NCI-H128 (cell line): ENCODE data around the gene C2orf80.
"Not testable (repeated sequence)": the region's sequence is repeated elsewhere in the genome, so short reads cannot be mapped to it uniquely, and the experiment has no call there.

Experiments
- DNase-seq: peaks from one replicate; lab custom pipeline; 2025; ENCODE audit not compliant: unreplicated experiment; lab: John Stamatoyannopoulos, UW

C2orf80 gene

DNA sequence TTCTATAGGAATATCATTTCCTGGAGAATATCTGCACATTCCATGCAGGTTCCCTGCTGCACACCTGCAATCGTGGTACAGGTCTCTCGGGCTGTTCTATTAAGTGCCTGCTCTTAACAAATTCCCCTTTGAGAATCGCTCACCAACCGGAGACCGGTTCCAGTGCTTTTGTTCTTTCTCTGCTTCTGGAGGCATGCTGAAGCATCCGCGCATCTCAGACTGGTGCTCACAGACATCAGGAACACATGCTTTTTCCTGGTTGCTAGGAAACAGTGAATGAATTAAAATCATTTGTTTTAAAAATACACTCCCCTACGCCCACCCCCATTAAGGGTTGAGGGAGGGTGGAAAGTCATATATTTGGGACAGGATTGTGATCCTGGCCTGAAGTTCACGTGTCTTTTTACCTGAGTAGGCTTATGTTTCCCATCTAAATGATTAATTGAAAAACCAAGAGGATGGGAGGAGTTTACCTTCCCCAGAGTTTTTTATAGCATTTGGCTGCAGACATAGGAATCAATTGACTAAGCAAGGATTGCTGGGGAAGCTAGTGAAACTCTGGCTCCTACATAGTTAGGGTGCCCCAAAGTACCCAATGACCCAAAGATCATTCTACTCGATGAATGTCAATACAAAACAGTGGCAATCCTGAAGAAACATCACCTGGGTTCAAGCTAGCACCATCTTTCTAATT is at the start of gene C2orf80:
Gene C2orf80 (minus strand): TSS at position 221 of the 694 bp plus-strand sequence. CDS start 3,044 bp downstream, outside the sequence.
- DNase-seq, result no peak

DNA sequence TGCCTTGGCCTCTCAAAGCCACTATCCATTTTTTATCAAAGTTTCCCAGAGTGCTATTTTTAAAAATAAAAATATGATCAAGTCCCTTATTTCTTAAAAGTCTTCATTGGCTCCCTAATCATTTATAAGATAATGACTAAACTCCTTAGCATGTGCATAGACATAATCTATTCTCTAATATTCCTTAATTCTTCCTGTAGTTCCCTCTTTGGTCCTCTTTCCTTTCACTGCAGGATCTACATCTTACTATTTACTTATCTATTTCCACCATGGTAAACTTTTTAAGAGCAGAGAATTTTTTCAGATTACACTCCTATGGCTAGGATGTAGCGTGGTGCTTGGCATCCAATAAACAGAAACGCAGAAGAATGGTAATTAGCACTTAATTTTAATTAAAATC is 46.0 kb upstream of the C2orf80 start:
- DNase-seq, result no peak

DNA sequence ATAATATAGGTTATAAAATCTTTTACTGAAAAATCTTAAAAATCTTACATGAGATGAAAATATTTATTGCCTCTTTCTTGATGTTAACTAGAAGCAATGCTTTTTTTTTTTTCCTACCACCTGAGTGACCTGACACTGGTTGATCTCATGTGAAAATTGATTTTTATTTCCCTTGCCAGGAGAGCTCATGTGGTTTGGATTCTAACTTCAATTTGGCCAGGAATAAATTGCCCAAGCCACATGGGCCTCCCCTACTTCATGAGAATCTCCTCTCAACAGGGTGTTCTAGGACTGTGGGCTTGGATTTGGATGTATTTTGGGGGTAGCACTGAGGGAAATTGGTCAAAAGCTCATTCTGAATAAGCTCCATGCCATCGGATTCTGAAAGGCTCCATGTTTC is 45.0 kb upstream of the C2orf80 start:
- no peak for DNase-seq

DNA sequence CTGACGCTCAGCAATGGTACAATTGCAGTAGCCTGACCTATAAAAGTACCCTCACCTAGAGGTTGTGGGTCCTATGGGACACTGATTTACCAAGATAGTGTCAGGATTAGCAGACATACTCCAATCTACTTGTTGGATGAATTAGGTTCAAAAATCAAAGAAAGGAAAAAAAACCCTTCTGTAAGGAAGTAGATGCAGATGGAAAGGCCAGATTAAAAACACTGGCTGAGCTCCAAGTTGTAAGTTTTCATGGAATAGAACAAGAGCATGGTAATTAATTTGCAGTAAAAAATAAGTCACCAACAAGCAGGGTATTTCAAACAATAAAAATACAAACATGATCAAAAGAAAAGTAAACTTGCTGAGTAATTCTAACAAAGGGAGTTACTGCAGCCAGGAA is 38.6 kb upstream of the C2orf80 start:
- DNase-seq, result no peak

DNA sequence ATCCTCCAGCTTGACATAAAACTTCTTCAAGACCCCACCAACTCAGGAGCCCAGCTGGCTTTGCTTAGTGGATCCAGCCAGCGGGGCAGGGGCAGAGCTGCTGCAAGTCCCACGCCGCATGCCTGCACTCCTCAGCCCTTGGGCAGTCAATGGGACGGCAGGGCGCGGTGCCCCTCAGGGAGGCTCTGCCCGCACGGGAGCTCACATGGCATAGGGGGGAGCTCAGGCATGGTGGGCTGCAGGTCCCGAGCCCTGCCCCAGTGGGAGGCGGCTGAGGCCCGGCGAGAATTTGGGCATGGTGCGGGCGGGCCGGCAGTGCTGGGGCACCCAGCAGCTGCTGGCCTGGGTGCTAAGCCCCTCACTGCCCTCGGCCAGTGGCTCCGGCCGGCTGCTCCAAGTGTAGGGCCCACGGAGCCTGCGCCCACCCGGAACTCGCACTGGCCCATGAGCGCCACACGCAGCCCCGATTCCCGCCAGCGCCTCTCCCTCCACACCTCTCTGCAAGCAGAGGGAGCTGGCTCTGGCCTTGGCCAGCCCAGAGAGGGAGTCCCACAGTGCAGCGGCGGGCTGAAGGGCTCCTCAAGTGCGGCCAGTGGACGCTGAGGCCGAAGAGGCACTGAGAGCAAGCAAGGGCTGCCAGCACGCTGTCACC is 37.9 kb upstream of the C2orf80 start:
- DNase-seq, result no peak

DNA sequence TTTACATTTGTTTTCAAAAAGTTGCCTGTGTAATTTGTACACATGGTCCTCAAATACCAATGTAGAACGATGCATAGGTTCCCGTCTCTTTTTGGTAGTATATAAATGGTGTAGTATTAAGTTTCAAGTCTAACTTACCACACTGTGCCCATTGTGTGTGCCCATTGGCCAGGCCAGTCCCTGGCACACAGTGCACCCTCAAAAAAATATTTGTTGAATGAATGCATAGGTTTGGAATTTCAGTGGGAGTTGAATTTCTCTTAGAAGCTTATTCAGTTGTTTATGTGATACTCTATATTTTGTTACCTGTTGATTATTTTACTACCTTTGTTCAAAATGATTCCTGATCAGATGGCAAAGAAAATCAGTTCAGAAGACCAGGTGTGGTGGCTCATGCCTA is 35.0 kb upstream of the C2orf80 start:
- DNase-seq, result no peak

DNA sequence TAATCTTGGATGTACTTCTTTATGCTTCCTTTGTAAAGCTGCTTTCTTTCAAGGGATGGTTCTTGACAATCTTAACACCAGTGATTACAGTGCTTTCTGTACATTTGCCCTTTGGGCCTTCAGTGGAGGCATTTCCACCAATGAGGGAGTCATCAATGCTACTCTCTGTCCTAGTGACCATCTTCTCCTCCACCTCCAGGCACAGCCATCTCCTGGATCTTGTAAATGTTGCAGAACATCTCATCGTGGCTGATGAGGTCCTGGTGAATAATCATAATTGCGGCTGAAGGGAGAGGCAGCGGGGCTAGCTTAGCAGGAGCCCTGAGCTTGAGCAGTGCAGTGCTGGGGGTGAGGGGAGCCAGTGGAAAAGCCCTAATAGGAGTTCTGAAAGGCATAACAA is 32.5 kb upstream of the C2orf80 start:
- DNase-seq, result no peak

DNA sequence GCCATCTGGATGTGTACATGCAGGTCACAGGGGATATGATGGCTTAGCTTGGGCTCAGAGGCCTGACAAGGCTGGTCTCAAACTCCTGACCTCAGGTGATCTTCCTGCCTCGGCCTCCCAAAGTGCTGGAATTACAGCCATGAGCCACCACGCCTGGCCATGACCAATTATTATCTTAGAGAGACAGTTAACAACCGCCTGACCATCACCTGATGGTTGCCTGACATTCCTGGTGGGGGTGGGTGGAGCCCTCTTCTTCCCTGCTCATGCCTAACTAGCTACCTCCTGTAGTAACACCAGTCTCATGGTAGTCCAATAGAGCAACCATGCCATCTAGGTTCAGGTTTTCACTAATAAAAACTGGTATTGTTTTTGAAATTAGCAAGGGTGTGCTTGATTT is 32.0 kb upstream of the C2orf80 start:
- DNase-seq, result not testable (repeated sequence)

DNA sequence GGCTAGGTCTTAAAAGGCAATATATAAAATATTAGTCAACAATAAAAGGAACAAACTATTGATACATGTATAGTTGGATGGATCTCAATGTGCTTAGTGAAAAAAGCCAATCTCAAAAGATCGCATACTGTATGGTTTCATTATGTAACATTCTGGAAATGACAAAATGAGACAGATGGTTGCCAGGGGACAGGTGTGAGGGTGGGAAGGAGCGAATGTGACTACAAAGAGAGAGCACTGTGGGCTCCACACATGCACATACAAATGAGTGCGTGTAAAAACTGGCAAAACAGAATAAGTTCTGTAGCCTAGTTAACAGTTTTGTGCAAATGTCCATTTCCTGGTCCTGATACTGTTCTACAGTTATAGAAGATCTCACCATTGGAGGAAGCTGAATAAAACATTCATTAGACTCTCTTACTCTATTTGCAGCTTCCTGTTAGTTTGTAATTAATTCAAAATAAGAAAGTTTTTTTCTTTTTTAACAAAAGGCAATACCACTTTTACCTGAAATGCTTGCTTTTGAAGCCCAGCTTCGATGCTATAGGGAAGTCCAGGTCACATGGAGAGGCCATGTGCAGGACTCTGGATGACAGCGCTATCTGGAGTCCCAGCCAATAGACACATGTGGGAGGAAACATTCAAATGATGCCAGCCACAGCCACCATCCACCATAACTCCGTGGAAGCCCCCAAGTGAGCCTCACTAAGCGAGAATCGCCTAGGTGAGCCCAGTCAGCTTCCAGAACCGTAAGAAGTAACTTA is 21.0 kb upstream of the C2orf80 start:
- no peak for DNase-seq

DNA sequence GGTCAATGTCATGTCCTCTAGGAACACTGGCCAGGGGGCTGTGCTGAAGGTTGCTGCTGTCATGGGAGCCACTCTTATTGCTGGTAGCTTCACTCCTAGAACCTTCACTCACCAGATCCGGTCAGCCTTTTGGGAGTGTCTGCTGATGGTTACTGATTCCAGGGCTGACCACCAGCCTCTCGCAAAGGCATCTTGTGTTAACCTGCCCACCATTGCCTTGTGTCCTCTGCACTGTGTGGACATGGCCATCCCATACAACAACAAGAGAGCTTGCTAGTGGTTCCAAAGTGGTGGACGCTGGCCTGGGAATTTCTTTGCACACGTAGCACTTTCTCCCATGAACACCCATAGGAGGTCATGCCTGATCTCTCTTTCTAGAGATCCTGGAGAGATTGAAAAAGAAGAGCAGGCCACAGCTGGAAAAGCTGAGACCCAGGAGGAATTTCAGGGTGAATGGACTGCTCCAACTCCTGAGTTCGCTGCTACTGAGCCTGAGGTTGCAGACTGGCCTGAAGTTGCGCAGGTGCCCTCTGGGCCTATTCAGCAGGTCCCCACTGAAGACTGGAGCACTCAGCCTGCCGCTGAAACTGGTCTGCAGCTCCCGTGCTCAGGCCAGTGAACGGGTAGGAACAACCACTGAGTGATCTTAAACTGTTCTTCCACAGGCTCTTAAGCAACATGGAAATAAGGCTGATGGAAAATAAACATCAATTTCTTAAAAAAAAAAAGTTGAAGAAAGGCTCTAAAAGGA is 18.7 kb upstream of the C2orf80 start:
- no peak for DNase-seq

DNA sequence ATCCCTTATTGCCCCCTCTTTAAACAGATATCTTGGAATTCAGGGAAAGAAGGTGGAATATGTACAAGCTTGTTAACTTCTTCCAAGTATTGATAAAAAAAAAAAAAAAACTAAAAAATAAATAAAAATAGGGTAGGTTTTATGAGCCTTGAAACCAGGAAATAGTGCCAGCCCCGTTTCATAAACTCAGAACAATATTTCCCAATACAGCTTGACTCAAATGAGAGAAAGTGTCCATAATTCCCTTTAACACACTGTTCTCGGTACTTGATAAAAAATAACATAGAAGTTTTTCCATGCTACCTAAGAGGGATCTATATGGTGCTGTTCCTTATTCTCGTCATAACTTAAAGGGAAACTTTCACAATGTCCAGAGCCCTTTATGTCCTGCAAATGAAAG is 17.9 kb upstream of the C2orf80 start:
- no peak for DNase-seq

DNA sequence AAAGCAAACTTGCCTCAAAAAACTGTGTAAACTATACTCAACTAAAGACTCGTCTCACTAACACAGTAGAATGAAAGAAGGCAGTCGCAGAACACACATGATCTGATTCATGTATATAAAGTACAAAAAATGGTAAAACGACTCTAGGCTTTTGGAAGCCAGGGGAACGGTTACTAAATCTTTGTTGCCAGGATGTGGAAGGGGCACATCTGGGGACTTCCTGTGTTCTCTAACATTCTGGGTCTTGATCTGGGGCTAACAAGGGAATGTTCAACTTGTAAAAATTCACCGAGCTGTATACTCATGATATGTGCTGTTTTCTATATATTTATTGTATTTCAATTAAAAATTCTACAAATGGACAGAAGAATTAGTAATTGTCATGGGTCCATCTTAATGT is 14.3 kb upstream of the C2orf80 start:
- no peak for DNase-seq

DNA sequence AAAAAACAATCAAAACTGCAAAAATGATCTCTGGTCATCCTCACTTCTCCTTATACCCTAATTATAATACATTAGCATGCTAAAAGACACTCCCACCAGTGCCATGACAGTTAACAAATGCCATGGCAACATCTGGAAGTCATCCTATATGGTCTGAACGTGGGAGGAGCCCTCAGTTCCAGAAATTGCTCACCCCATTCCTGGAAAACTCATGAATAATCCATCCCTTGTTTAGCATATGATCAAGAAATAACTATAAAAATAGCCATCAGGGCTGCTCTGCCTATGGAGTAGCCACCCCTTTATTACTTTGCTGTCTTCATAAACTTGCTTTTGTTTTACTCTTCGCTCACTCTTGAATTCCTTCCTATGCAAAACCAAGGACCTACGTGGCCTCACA is 5.7 kb upstream of the C2orf80 start:
- no peak for DNase-seq

DNA sequence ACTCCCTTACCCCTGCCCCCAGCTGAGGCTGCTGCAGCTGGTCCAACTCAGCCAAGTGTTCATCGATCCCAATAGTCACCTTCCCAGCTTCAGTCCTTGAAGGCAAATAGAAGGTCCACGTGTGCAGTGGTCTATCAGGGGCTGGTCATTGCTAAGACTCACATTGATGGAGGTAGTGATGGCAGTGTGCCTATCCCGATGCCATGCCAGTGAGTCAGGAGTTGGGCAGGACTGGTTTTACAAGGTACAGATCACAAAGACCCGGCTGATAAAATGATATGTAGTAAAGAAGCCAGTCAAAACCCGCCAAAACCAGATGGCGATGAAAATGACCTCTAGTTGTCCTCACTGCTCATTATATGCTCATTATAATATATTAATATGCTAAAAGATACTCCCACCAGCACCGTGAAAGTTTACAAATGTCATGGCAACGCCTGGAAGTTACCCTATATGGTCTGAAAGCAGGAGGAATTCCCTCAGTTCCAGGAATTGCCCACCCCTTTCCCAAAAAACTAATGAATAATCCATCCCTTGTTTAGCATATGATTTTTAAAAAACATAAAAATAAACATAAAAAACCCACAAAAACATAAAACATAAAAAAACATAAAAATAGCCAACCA is 2.9 kb upstream of the C2orf80 start:
- no peak for DNase-seq

DNA sequence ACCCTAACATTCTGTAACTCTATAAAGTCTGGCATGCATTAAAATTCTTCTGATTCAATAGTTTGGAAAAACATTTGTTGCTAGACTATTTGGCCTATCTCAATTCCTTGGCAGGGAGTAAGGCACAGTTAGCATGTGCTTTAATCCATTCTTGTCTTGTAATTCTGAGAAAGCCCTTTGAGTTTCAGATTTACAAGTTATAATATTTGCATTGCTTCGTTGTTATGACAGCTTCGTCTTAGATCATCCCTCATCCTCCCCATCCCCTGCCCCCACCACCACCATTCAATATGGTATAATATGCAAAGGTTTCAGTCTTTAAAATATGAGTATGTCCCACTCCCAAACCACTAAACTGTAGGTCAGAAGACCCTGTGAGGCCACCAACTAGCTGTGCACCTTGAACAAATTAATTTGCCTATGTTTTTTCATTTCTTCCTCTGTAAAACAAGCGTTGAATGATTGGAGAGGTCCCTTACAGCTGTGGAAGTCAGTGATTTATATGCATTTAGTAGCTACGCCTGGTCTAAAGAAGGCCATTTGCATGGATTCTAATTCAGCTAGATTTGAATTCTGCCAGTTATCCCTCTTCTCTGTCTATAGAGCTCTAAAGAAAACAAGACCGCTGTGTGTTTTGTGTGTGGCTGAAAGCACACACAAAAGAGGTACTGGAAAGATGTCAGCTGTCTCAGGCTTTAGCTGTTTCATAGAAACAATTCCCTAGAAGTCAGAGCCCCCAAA is 591 bp downstream of the C2orf80 start:
- no peak for DNase-seq

DNA sequence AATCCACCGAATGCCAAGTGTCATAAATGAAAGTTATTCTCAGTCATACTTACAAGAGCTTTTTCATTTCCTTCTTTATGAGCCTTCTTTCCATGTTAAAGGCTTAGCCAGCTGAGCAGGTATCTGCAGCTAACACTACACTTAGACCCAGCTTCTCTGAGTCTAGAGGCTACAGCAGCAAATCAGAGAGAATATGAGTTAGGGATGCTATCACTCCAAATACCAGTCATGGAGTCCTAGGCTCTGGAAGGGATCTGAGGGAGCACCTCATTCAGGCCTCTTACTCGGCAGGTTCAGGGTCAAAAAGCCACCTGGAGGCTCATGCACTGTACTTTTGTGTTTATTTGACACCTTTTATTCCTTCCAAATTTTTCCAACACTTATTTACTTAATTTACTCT is 2.9 kb downstream of the C2orf80 start:
- no peak for DNase-seq

DNA sequence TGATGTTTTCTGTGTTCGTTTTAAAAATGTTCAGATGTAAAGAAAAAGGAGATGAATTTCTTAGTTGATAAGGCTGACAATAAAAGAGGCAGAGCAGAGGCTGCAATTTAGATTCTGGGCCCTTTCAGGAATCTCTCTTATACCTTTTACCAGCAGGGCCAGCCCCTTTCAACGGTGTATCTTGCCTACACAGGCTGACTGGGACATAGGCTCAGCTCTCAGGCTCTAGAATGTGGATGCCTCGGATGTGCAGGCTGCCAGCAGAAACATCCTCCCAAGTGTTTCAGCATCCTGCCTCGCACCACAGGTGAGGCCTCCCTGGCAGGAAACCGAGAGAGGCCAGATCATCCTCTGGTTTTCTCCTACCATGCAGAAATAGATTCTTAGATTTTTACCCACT is 3.4 kb downstream of the C2orf80 start:
- DNase-seq, result no peak

DNA sequence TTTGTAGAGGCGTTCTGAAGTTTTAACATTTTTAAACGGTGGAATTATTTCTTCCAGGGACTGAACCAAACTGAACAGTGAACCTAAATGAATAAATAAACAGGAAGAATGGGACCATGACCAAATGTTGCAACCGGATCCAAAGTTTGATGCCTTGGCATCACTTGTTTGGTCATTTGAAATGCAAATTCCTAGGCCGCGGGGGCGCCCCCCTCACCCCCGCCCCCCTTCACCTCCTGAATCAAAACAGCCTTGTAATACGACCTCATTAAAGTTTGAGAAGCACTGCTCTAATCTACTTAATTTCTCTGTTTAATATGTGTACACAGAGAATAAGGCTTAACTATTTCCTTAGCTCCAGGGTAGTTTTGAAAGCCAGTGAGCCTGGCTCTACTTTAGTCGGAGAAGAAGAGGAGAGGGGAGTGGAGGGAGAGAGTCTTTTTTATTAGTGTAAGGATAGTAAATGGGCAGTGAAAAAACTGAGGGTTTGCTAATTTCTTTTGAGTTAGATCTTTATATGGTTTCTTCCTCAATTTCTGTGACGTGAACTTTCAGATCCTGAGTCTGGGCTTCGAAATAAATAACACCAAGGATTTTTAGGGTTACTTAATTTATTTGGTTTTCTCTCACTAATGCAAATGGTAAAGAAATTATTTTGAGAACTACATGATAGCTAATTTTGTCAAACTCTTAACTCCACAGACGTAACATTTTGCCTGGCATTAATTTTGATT is 5.7 kb downstream of the C2orf80 start:
- no peak for DNase-seq

DNA sequence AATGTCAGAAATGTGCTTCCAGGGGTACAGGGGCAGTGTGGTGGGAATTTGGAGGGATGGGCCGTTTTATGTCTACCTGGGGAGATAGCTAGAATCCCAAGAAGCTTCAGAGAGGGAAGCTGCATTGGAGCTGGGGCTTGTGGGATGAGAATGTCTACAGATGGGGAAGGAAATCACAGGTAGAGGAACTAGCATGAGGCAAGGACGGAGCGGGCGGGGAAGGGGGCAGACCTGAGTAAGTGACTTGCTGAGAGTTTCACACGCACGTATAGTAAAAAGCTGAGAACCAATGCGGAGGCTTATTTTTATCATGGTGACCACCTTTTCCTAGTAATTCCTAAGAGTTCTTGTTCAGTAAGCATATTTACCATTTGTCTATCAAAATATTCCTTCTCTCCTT is 6.3 kb downstream of the C2orf80 start:
- no peak for DNase-seq

DNA sequence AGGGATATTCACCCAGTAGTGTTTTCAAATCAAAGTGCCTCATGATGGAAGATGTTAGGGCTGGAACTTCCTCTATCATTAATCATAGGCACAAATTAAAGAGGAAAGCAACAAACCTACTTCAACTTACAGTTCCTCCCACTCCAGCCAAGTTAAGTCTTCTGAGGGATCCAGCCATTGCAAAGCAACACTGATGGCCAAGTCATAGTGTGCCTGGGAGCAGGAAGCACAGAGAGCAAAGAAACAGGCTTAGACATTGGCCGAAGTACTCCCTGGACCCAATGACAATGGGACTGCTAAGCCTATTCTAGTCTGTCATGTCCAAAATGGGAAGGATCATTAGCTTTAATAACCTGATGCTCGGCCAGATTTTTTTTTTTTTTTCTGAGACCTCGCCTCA is 7.0 kb downstream of the C2orf80 start:
- DNase-seq, result no peak
